Activated CD4-positive, alpha-beta T cell treated with anti-CD3 and anti-CD28 coated beads, Interleukin-2, amount 50 U/mL, for 48 hours (primary cell): ENCODE measurements around the gene FAM200C.

ENCODE experiments used
- DNase-seq, 2 experiments: peaks; one replicate each; pipeline ENCODE4 v3.0.0-alpha.2; 2020

The FAM200C gene

DNA sequence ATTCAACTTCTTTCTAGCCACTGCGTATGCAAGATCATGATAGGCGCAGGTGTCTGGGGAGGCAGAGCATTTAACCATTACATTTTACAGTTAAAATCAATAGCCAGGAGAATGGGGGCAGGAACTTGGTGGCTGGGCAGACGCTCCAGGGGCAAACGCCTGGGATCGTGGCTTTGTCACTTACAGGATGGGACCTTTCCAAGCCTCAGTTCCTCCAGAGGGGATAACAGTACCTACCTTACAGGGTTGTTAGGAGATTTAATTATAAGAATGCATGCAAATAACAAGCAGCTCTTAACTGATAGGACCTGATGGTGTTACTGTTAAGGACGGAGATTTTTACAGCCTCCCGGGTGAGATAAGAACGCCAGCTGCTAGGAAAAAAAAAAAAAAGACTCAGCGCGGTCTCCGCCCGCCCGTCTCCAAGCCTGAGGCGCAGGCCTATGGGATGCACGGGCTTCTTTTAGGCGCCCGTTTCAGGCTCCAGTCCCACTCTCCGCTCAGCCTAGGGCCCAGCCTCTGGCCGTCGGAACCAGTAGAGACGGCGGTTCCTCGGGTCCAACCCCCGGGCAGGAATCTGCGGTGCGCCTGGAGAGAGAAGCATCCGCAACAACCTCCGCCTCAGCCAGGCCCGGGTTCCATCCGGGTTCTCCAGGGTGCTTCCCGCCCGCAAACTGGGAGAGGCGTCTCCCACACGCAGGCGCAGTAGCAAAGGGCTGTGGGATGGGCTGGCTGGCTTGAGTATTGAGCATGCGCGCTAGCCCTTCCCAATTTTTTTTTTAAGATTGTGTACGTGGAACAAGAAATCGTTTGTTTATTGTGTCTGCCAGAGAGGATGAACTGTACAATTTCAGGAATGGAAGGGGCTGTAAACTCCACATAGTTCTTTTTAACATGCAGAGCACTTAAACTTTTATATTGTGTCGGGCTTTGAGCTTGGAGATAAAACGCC is at the start of gene FAM200C:
Gene FAM200C, minus strand, starts transcription at position 653 of the 952 bp plus-strand sequence. CDS start 4,564 bp downstream, outside the sequence.
- DNase-seq: peak; percentile 78 to 85

DNA sequence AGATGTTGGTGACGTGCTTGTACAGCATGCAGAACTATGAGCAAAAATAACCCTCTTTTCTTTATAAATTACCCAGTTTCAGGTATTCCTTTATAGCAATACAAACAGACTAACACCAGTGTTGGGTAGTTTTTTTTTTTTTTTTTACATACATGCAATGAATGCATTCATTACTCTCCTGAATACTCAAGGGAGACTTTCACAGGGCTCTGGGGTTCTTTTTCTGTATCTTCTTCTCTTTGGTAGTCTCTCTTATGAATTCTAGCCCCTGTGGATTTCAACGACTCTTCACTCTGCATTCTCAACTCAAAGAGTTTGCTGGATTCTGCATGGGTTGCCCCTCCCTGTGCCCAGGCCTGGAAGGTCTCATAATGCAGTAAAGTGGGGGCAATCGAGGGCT is 49.6 kb upstream of the FAM200C start:
- DNase-seq: no peak

DNA sequence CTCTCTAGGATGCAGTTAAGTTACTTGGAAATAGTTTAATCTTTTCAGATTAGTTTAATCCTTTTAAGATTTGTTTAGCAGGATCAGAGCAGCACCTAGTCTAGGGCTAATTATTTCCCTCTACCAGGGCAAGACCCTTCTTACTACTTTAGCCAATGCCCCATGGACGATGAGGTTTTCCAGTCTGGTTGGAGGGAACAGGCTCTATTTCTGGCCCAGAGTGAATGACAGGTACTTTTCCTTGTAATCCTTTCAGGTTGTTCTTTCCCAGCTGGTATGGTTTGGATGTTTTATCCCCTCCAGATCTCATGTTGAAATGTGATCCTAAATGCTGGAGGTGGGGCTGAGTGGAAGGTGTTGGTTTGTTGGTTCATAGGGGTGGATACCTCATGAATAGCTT is 49.0 kb upstream of the FAM200C start:
- DNase-seq: no peak

DNA sequence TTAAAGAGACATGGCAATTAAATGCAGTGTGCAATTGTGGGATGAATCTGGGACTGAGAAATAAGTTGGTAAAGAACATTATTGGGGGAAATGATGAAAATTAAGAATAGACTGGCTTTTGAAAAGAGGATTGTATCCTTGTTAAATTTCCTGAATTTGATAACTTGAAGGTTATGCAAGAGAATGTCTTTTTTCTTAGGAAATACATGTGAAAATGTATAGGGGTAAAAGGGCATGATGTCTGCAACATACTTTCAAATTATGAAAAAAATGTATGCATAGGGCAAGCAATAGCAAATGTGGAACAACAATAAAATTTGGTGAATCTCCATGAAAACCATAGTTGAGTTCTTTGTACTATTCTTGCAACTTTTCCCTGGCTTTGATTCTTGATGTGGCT is 45.9 kb upstream of the FAM200C start:
- DNase-seq: no peak

DNA sequence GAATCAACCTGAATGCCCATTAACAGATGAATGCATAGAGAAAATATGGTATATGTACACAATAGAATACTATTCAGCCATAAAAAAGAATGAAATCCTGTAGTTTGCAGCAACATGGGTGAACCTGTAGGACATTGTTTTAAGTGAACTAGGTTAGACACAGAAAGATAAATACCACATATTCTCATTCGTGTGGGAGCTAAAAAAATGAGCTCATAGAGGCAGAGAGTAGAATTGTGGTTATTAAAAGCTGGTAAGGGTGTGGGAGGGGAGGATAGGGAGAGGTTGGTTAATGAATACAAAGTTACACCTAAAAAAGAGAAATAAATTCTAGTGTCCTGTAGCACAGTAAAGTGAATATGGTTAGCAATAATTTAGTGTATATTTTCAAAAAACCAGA is 45.3 kb upstream of the FAM200C start:
- no peak for DNase-seq

DNA sequence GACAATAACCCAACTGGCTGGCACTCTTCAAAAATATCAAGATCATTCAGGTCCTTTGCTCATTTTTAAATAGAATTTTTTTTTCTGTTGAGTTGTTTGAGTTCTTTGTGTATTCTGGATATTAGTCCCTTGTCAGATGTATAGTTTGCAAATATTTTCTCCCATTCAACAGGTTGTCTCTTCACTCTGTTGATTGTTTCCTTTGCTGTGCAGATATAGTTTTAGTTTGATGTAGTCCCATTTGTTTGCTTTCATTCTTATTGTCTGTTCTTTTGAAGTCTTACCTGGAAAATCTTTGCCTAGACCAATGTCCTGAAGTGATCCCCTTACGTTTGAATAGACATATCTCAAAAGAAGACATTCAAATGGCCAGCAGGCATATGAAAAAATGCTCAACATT is 44.6 kb upstream of the FAM200C start:
- no peak for DNase-seq

DNA sequence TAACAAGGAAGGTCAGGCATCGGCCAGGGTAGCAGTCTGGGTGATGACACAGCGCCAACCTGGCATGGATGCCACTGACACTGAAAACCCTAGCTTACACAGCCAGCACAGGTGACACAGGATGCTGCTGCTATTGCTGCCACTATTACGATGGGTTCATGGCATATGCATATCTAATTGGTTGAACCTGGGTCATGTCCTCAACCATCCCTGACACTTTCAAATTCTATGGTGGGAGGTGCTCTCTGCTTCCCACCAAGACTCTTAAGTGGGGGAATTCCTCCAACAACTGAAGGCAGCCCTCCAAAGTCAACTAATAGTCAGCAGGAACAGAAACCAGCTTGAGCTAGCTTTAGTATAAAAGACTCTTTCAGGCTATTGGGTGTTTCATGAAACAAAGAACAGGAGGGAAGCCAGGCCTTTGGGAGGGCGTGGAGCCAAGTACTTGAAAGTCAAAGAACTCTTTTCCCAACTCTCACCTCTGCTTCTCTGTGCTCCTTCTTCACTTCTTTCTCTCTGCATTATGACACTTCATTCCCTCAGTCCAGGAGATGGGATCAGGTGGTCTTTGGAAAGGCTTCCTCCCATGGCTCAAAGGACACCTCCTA is 43.1 kb upstream of the FAM200C start:
- no peak for DNase-seq

DNA sequence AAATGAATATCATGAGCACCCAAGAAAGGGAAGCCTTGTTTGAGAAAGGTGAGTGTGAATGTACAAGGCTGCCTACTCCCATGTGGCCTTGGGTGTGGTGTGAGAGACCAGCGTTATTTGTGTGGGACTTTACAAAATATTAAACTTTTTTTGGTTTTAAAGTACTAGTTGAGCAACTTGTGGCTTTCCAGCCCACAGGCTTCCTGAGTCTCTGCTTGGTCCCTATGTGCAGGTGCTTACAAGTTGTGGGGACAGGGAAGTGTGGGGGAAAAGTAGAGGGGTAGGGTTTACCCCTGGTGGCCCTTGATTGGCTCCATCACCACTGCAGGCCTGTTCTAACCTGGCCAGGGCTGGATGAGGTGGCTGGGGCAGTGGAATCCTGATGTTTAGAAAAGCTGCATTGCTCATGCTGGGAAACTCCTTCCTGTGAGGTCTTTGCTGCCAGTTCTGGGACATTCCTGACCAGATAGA is 41.5 kb upstream of the FAM200C start:
- DNase-seq: no peak

DNA sequence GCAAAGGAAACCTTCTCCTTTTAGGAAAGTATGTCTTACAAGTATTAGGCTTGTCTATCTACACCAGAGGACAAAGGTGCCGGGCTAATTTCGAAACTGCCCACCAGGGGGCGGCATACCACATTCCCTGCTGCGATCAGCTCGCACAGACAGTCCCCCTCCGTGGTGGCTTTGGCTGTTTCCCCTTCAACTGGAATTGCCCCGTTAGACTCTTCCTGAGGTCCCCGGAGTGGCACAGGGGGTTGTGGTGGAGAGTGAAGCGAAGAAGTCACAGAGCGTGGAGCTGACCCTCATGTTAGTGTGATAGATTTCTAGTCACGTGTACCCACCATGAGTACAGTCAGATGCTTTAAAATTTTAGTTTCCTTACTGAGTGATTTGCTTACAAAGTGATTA is 39.3 kb upstream of the FAM200C start:
- DNase-seq: peak; percentile 95 to 96

DNA sequence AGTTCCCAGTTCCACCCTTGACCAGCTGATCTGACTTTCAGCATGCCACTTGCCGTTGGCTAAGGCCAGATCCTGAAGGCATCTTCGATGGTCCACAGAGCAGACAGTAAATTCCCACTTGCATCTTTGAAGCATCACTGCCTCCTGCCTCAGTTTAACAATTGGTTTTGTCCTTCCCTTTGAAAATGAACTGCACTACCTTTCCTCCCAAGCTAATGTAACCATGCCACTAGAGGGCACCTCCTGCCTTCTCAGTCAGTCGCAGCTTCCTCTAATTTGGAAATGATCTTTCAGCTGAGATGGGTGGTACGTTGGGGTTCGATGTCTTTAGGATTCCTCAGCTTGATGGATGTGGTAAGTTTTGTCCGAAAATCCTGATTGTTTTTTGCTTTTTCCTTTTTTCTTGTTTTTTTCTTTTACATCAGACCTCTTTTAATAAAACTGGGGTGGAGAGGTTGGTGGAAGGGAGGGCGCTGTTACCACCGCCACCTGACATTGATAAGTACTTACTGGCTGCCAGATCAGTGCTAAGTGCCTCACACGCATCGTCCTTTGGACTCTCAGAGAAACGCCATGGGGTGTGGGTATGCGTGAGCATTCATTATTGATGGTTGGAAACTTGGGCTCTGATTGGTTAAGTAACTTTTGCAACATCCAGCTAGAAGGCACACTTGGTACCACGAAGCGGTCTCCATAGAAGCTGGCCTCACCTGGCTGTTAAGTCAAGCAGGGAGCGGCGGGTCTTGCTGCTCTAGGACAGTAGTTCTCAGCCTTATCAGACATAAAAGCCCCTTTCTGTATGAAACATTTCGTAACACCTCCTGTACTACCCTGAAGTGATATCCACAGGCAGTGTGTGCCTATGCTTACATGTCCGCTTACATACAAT is 38.7 kb upstream of the FAM200C start:
- peak; percentile 52 to 65 for DNase-seq

DNA sequence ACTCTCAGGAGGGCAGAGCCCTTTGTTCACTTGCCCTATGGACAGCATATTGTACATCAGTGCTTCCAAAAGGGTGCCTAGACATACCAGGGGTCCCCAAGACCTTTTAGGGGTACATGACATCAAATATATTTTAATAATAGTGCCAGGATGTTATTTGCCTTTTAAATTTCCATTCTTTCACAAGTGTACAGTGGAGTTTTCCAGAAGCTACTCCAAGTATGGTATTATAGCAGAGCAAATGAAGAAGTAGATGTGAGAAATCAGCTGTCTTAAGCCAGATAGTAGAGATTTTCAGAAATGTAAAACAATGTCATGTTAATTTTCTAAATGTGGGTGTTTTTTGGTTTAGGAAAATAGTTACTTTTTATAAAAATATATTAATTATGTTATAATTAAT is 37.4 kb upstream of the FAM200C start:
- no peak for DNase-seq

DNA sequence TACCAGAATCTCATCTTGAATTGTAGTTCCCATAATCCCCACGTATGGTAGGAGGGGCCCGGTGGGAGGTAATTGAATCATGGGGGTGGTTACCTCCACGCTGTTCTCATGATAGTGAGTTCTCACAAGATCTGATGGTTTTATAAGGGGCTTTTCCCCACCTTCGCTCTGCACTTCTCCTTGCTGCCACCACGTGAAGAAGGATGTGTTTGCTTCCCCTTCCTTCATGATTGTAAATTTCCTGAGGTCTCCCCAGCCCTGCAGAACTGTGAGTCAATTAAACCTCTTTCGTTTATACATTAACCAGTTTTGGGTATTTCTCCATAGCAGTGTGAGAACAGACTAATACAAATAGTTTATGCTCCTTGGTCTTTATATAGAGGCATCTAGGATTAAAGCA is 36.8 kb upstream of the FAM200C start:
- DNase-seq: peak in 1 of 2 experiments; percentile 23

DNA sequence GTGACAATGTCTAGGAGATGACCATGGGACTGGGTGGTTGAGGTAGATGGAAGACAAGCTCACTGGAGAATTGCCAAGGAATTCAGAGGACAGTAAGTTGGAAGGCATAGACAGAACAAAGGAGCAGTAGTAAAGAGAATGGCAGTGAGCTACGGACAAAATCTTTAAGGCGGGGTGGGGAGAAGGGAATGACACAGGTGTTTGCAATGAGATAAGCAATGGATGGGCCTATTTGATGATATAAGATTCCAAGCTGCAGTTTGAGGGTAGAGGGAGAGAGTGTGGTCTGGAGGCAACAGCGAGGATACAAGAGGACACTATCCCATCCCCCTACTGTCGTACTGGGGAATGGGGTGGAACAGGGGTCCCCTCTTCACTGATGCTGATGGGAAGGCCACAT is 36.2 kb upstream of the FAM200C start:
- DNase-seq: no peak

DNA sequence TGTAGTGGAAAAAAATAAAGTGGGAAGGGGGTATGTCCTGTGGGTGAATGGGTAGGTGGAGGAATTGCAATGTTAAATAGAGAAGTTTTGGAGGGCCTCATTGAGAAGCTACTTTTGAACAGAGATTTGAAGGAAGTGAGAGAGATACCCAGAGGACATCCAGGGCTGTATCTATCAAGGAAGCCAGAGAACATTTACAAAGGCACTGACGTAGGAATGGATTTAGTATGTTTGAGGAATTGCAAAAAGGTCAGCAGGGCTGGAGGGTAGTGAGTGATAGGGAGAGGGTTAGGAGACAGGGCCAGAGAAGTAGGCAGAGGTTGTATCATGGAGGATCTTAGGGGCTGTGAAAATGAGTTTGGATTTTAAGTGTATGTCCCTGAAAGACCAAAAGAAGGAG is 35.7 kb upstream of the FAM200C start:
- DNase-seq: no peak

DNA sequence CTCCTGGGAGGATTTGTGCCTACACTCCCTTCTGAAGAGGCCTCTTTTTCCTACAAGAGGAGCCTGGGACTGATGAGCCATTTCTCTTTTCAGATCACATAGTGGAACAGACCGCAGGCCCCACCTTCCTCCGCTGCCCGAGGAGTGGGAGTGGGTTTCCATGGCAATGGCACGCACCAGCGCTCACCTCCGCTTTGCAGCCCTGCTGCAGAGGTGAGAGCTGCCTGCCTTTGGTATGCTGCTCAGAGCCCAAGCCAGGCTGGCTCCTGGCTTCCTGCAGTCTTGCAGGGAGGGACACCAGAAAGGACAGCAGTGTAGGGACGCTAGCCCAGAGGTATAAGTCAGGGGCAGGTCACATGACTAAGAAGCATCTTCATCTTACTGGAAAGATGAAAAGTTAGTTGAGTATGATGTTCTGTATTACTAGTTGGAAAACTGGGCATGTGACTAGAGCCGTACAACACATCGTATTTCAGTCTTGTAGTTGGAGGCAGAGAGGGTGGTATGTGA is 34.2 kb upstream of the FAM200C start:
- peak; percentile 46 to 51 for DNase-seq

DNA sequence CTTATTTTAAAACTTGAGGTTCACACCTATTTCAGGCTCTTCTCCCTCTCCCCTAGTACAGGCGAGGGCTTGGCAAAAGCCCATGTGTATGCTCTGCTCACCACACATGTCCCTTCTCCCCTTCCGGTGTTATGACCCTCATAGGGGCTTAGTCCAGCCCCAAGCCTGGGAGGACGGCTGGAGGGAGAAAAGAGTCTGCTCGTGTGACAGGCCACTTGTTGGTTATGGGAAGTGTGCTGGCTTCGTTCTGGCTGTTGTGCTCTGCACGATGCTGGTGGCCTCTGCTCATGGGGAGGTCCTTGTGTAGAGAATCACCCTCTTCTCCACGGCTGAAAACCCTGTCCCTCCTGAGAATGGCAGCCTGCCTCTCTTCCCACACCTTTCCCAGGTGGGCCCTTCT is 32.9 kb upstream of the FAM200C start:
- DNase-seq: no peak

DNA sequence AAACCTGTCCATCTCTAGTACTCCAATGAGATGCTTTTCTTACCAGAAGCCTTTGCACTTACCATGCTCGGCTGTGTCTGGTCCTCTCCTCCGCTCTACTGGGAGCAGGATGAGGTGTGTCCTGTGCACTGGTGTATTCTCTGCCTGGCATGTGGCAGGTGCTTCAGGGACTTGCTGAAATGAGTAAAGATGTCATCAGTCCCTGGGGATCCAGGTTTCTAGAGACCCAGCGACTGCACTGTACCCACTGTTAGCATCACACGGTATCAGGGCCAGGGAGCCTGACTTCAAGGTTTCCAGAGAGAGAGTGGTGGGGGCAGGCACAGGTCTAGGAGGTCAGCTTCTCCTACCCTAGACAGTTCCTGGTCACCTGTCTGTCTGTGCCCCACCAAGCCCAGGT is 32.3 kb upstream of the FAM200C start:
- no peak for DNase-seq

DNA sequence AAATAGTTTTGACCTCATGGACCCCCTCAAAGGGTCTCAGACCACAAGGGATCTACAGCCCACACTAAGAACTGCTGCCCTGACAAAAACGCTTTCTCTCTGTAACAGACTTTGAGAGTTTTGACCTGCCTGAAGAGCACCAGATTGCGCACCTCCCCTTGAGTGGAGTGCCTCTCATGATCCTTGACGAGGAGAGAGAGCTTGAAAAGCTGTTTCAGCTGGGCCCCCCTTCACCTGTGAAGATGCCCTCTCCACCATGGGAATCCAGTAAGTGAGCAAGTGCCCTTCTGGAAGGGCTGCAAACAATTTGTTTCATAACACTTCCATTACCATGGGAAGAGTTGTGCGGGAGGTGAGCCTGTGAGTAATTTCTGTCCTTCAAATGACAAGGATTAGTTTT is 27.8 kb upstream of the FAM200C start:
- no peak for DNase-seq

DNA sequence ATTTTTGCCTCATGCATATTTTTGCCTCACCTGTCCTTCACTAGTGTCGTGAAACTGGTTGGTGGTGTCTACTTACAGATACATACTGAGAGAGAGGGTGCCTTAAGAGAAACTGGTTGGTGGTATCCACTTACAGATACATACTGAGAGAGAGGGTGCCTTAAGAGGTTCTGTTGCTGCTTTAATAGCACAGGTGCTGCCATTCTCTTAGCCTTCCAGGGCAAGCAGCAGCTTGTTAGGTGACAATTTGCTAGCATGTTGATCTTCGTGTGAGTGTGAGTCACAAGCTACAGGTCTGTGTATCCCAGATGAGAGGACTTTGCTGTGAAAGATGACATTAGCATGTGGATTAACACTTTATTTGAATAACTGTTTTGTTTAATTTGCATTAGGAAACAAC is 23.2 kb upstream of the FAM200C start:
- DNase-seq: no peak

DNA sequence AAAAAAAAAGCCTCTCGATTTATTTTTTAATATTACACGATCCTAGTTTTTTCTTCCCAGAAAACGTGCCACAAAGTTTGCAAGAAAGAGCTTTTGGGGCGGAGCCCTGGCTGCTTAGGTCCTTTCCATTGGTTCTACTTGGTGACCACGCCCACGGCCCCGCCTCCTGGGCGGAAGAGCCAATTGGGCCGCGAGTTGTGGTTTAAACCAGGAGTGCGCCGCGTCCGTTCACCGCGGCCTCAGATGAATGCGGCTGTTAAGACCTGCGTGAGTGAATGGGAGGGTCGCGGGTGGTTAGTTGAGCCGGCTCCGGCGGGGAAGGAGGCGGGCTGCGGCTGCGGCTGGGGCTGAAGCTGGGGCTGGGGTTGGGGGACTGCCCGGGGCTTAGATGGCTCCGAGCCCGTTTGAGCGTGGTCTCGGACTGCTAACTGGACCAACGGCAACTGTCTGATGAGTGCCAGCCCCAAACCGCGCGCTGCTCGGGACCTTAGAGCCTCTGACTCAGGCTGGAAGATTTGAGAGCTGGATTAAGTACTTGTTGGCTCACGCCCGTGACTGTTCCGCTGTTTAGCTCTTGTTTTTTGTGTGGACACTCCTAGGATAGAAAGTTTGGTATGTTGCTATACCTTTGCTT is 21.9 kb upstream of the FAM200C start, which contains the start of gene PTTG1:
Gene PTTG1, plus strand, starts transcription at position 231 of the 634 bp plus-strand sequence. CDS start 458 bp downstream, outside the sequence.
- DNase-seq: peak; percentile 94 to 96

DNA sequence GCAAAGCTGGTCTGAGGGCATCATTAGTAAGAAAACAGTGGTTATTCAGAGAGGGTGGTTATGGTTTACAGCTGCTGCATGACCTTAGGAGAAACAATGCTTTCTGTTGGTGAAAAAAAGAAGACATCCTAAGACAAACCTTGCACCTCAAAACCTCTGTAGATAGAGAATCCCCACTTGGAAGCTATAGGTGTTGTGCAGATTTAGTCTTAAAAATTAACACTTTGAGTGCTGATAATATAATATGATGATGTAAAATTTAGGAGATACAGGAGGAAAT is 20.4 kb upstream of the FAM200C start:
- DNase-seq: no peak
